HG02588 (cell line): ENCODE data around the gene RAB22A.

ENCODE experiments used
- ATAC-seq: cut with Tn5 transposase; IDR thresholded peaks from one replicate; pipeline ENCODE4 v1.9.1; 2021; ENCODE audit warnings: mild to moderate bottlenecking, moderate library complexity; ENCODE audit not compliant: unreplicated experiment

RAB22A gene

DNA sequence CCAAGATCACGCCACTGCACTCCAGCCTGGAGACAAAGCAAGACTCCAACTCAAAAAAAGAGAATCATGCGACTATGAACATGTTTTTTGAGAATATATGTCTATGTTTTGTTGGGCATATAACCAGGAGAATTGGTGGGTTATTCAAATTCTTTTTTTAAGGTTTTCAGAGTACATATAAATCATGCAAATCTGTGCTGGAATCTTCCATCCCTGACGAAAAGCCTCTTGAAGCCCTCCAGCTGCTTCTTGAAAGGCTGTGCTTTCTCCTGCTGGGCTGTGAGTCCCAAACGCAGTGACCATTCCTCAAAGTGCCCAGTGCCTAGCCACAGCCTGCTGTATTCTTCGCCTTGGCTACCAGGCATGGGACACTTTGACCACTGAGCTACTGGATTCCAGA lies 9.2 kb upstream of the RAB22A start:
- no peak for ATAC-seq

DNA sequence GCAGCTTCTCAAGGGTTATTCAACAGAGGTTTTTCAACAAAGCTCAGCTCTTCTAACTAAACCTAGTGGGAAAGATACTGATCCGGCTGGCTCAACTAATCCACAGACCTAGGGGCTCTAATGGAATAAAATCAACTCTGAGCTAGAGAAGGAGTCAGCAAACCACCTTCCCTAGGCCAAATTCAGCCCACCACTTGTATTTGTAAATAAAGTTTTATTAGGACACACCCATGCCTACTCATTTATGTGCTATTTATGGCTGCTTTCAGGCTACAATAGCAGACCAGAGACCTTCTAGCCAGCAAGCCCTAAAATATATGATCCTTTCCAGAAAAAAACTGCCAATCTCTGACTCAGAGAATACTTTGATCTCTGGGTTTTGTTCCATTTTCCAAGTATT lies 6.0 kb upstream of the RAB22A start:
- no peak for ATAC-seq

DNA sequence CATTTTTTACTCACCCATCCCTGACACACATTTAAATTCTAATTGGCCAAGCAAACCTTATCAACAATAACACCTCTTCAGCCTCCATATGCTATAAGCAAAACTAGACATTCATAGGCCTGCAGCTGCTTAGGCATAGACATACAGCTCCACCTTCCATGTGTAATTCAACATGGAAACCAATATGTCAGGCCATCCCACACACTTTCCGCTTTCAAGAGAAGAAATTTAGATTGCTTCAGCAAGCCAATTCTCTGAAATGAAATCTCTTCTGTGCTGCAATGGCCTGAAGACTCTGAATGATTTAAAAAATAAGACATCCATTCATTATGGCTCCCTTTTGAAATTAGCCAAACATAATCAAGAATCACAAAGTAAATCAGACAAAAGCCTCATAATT lies 4.5 kb upstream of the RAB22A start:
- no peak for ATAC-seq

DNA sequence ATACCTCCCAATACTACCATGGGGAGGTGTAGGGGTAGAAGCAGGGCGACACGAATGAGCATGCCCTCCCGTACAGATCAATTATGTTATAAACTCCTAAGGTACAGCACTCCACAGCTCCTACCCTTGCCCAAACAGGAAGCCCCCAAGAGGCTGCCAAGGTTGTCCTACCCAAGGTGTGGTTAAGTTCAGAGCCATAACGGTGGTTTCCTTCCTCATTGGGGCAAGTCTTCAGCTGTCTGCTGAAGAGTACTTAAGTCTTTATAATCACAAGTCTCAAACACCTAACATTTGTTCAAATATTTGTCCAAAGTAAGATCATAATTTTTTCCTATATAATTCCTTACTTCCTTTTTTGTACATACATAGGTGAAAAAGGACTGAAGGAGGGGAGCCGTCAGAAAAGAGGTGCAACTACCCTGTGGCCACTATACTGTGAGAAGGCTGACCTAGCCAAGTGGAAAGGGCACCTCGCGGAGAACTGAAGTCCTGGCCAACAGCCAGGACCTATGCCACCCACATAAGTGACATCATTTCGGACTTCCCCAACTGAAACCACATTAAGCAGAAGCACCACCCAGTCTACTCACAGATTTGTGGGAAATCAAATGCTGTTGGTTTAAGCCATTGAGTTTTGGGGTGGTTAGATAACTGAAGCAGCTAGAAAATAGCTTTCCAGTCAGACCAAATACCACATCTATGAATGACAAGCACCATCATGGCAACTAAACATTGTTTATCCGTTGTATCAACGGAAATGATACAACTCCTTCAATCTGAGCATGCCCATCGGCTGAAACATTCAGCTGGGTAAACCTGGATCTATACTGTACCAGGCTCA lies 2.9 kb upstream of the RAB22A start:
- ATAC-seq: peak; percentile 38

DNA sequence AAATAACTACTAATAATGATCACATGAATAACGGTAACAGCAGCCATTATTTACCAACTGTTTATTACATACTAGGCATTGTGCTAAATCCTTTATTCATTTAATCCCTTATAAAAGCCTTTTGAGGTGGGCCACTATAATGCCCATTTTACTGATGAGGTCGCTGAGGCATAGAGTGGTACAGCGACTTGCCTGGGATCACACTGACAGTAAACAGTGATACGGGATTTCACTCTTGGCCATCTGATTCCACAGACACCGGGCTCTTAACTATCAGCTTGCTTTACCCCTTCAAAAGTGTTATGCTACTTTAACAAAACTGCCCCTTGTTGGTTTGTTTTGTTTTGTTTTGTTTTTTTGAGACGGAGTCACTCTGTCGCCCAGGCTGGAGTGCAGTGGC lies 2.2 kb upstream of the RAB22A start:
- no peak for ATAC-seq

DNA sequence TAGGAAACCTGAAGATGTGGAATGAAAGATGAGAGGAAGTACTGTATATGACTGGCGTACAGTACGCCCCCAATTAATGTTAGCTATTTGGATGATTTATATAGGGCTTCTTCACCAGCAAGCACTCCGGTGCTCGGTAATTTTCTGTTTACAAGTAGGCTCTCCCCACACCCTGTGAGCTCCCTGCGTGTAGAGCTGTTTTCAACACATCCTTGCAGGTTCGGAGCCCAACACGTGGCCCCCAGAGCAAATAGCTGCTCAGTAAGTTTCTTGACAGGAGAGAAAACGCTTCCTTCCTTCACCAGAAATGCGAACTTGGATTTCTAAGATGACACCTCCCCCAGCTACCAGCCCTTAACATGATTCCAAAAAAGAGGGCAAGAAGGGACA lies 1.2 kb upstream of the RAB22A start:
- no peak for ATAC-seq

DNA sequence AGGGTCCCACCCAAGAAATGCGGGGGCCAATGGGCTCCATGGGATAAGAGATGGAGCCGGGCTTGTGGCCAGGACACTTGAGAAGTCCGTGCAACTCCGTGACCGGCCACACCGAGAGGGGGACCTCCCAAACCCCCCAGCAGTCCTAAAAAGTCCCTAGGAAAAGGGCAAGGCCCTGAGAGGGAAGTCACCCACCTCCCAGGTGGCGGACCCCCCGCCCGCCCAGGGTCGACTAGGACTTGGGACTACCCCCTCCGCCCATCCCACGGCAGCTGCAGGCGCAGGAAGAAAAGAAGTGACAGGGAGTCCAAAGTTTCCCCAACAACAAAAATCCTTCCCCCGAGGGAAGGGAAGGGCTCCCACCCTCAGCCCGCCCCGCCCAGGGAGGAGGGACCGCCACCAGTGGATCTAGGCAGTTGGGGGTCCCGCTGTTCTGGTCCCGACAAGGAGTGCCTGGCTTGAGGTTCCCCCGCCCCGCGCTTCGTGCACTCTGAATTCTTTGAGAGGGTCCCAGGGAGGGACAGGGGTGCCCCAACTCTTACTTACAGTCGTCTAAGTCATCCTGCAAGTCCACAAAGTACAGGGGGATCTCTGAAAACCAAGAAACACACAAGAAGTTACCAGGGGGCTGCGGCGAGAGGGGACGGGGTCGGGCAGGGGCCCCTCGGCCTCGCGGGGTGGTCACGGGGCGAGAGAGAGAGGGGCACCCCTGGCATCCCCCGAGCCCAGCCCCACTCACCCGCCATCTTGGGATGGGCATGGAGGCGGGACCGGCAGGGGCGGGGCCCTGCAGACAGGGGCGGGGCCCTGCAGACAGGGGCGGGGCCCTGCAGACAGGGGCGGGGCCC lies 611 bp upstream of the RAB22A start:
- ATAC-seq: peak; percentile 45

DNA sequence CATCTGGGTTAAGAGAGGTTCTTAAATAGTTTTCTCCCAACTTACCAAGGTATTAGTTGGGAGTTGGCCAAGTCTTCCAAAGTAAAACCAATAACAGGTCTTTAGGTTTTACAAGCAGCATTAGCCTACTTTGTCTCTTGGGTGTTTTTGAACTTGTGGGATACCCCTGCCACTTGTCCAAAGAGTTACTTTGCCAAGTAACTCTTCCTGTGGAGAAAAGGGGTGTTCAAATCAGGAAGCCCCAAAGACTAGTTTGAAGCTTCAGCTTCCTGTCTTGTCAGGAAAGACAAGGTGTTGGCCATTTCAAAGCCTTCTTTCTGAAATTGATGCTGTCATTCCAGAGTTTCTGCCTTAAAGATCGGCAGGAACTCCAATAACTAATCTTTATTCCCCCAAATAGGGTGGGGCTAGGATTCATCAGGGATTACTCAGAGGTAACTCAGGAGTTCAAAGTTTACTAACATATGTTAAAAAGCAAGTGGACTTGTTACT lies 822 bp downstream of the RAB22A start:
- ATAC-seq: no peak

DNA sequence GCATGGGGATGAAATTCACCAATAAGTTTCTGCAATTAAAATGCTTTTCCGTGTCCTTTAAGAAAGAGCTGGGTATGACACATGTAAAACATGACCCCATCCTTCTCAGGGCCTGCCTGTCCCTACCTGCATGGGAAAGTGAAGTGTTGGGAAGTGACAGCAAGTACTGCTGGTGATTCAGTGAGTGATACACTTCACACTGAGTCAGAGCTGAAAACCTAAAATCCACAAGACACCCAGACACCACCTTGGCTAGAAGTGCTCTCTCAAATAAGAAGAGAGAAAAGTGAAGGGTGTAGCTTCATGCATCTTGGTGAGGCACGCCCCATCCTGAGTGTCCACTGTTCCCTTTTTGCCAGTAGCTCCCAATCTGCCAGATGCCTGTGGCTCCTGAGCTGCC lies 3.3 kb downstream of the RAB22A start:
- ATAC-seq: no peak

DNA sequence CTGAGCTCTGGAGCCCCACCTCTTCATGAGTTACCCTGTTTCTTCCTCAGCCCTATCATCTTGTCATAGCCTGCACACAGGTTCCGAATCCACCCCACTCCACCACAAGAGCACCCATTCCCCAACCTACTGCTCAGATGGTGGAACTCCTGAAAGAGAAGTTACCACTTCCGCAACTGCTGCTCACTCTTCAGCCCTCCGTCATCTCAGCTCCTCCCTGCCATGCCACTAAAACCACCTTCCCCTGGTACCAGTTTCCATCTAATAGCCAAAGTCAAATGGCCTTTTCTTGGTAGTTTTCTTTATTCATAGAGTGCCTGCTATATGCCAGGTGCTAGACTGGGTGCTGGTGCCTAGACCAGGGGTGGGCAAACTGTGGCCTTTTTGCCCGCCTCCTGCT lies 3.9 kb downstream of the RAB22A start:
- ATAC-seq: no peak

DNA sequence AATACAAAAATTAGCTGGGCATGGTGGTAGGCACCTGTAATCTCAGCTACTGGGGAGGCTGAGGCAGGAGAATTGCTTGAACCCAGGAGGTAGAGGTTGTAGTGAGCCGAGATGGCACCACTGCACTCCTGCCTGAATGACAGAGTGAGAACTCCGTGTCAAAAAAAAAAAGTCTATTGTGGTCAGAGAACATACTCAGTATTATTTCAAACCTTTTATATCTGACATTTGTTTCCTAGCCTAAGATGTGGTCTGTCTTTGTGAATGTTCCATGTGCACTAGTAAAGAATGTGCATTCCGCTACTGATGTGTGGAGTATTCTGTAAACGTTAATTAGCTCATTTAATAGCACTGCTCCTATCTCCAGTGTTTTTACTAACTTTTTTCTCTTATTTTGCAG lies 11.7 kb downstream of the RAB22A start:
- no peak for ATAC-seq

DNA sequence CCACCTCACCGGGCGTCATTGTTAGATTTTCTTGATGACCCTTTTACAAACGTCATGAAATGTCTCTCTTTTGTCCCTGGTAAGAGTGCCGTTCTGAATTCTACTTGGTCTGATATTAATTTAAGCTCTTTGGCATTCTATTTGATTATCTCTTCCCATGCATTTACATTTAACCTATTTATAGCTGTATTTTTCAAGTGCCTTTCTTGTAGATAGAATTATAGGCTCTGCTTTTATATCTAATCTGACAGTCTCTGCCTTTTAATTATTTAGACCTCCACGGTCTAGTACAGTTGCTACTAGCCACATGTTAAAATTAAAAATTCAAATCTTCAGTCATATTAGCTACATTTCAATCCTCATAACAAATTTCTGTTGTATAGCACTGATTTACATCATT lies 12.6 kb downstream of the RAB22A start:
- no peak for ATAC-seq

DNA sequence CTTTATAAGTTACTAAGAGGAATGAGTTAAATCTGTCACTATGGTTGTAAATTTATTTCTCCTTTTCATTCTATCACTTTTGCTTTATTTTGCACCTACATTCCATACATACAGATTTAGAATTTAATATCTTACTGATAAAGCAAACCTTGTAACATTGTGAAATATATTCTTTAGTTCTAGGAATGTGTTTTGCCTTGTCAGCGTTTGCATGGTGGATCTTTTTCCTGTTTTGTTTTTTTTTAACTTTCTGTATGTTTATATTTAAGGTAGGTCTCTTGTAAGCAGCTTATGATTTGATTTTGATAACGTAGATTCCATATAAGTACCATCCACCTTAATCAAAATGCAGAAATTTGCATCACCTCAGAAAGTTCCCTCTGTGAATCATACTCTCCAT lies 16.4 kb downstream of the RAB22A start:
- no peak for ATAC-seq

DNA sequence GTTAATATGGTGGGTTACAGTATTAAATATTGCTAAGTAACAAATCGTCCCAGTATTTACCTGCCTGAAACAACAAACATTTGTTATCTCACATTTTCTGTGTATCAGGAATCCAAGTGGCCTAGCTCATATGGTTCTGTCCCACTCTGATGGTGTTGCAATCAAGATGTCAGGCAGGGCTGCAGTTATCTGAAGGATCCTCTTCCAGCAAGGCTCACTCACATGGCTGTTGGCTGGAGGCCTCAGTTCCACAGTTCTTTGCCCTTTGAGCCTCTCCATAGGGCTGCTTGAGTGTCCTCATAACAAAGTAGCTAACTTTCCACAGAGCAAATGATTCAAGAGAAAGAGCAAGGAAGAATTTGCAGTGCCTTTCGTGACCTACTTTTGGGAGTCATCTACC lies 17.7 kb downstream of the RAB22A start:
- no peak for ATAC-seq

DNA sequence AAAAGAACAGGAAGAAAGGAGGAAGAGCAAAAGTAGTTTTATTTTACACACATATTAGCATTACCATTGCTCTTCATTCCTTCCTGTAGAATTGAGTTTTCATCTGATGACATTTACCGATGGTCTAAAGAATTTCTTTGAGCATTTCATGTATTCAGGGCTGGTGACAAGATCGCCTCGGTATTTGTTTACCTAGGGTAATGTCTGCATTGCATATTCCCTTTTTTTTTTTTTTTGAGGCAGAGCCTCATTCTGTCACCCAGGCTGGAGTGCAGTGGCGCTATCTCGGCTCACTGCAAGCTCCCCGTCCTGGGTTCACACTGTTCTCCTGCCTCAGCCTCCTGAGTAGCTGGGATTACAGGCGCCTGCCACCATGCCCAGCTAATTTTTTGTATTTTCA lies 19.3 kb downstream of the RAB22A start:
- no peak for ATAC-seq

DNA sequence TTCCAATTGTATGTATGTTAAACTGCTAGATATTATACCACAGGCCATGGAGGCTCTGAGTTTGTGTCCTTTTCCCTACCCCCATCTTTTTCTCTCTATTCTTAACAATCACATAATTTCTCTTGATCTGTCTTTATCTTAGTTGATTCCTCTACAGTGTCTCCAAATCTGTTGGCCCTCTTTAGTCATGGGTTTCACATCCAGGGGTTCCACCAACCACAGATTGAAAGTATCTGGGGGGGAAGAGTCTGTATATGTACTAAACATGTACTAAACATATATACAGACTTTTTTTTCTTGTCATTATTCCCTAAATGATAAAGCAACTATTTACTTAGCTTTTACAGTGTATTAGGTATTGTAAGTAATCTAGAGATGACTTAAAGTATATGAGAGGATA lies 20.2 kb downstream of the RAB22A start:
- ATAC-seq: no peak

DNA sequence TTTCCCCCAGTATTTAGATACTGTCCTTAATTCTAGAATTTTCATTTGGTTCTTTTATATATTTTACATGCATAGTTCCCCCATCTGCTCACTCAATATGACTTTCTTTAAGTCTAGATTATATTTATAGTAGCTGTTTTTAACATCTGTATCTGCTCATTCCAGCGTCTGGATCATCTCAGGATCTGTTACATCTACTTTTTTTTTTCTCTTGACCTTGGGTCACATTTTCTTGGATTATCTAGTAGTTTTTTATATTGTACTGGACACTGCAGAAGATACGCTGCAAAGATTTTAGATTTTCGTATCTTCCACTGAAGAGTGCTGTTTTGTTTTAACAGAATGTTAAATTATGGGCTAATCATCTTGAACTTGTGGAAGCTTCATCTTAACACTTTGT lies 20.7 kb downstream of the RAB22A start:
- ATAC-seq: no peak

DNA sequence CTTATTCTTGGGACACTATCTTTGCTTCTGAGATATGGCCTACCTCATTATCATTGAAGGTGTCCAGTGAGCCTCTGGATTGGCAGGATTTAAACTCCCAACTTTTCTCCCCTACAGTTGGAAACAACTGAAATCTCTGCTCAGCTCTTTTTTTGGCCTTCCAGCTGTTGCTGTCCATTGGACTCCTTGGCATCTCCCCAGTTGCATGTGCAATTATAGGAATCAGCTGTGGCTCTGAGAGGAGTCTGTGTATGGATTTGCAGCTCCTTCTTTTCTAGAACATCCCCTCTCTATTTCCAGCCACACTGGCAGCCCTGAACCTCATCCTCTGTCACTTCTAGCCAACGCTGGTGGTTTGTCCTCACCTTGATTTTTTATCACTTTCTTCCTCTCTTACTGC lies 21.2 kb downstream of the RAB22A start:
- ATAC-seq: no peak

DNA sequence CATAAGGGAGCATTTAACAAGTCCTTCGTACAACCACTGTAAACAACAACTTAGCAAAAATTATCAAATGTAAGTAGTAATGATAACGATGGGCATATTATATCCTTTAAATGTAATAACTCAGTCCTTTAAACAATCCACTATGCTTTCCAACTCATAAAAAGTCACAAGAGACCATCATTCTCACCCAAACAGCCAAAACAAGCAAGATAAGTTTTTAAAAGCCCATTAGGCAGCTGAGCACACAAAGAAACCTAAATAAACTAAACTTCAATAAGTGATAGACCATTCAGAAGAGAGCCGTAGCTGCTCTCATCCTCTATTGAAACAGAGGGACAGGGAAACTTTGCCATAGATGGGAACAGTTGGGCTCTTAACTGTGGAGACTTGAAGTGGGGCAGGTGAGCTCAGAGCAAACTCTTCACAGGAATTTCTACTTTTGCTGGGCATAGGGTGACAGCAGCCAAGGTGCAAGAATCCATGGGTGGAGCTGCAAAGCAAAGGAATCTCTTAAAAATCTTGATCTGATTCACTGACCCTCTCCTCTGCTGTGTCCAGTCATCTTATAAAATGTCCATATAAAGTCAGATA lies 22.5 kb downstream of the RAB22A start:
- ATAC-seq: no peak

DNA sequence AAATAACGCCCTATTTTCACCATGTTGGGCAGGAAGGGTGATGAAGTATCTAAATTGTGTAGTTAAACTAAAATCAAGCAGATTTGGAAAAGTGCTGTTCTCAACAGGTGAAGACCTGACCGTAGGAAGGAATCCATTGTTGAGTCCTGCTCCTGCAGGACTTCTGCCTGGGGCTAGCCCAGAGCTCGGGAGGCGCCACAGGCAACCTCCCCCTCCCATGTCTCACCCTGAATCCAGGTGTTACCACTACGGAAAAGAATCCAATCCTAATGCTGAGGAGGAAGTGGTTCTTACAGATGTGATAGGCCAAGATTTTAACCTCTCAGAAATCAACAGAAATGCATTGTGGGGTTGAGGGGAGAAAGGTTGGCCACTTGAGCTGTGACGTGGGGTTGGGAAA lies 30.2 kb downstream of the RAB22A start:
- ATAC-seq: no peak

DNA sequence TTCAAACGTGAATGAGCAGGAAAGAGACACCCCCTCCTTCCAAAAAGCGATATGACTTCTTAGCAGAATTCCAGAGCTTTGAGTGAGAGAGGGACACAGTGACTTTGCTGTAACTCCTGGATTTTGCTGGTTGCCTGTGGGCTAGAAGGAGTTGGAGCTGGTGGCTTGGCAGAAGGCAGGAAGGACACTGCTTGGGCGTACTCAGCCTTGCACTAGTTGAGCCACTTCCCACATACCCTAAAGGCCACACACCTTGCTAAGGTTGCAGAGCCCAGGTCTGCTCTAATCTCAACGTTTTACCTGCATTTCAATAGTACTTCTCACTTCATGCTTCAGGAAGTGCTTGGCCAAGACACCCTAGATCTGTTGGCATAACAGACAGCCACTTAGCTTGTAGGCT lies 30.6 kb downstream of the RAB22A start:
- no peak for ATAC-seq

DNA sequence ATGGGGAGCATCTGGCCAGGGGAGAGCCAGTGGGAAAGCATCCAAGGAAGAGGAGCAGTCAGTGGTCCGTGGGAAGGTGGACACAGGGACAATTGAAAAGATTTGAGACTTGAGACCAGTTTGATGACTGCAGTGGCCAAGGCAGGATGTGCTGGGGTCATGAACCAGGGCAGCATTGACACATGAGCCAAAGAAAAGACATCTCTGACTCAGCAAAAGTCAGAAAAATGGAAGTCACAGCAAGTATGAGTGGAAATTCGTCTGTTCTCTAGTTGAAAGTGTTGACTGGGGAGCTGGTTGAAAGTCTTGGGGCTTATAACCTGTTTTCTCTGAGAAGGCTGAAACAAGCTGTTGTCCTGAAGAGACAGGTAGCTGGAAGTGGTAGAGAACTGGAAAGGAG lies 31.3 kb downstream of the RAB22A start:
- no peak for ATAC-seq
